K562 treated with DMSO at 1 percent for 48 hours (cell line): ENCODE measurements around the gene TMED5. TPM values are rescaled to one million over a fixed set of nuclear protein-coding genes. Genes with fewer than 3 reads are reported as not detected.

Experiments used
- total RNA-seq: library from RNA; unstranded; fragments of 300-600 nt; gene quantifications from 2 replicates; pipeline ENCODE4 v1.2.3, GENCODE V29; 2022; ENCODE audit warnings: low replicate concordance; ENCODE audit errors: extremely low read depth

TMED5 gene
- total RNA-seq, result not detected in 2 replicates

GRCh38 chr1:93179886-93180722 lies at the start of gene TMED5:
Gene TMED5, minus strand, starts transcription at chr1:93180413. Its CDS starts 171 bp downstream, at chr1:93180242.

GRCh38 chr1:93180723-93181613 lies 755 bp upstream of the TMED5 start, which contains the start of gene CCDC18:
Gene CCDC18, plus strand, starts transcription at chr1:93180724. Its CDS starts 2,638 bp downstream, at chr1:93183362.

Other genes starting within 250 kb of the TMED5 start
- gene DIPK1A, start 219.0 kb downstream of the TMED5 start, total RNA-seq, result not detected in 2 replicates
- not detected in 2 replicates for gene MTF2, start 101.1 kb downstream of the TMED5 start, total RNA-seq
- not detected in 2 replicates for gene CCDC18, start 311 bp upstream of the TMED5 start, total RNA-seq
- not detected in 2 replicates for gene DR1, start 165.5 kb upstream of the TMED5 start, total RNA-seq